ENCODE data around the gene SLC39A5. TPM values are rescaled to one million over a fixed set of nuclear protein-coding genes. Genes with fewer than 3 reads are reported as not detected.

SLC39A5 gene
- total and polyA plus RNA-seq, 2 experiments from 2014 or later, result not detected

DNA sequence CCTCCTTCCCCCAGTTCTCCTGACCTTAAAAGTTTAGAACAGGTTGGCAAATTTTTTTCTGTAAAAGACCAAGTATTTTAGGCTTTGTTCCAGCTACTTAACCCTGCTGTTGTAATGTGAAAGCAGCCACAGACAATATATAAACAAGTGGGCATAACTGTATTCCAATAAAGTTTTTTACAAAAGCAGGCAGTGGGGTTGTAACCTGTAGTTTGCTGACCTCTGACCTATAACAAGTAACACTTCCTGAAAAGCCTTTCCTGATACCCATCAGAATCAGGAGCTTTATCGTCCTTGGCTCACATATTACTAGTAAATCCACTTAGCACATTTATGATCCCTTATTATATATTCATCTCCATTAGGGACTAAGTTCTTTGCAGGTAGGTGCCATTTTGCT lies 27.5 kb upstream of the SLC39A5 start:
- no peak overlapping the region for H2AFZ ChIP-seq
- 57 to 62% methylated on average over 1 of the region's 1 CpG for WGBS, 2 experiments (ENCODE audit: low coverage in 1 of 2, low lambda C conversion rate in 2 of 2, missing lambda C conversion rate in 2 of 2)

DNA sequence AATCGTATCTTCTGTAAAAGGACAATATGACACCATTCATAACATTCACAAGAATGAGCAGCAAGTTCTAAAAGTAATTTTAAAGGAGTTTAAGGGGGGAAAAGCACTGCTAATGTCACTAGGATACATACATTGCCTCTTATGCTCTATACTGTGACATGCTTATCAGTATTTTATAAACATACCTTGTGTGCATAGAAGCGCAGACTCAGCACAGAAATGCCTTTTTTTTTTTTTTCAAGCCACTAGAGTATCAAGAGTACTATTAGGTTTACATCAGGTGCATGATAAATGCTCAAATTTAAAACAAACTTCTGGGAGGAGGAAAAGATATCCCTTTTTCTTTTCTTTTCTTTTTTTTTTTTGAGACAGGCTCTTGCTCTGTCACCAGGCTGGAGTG lies 27.0 kb upstream of the SLC39A5 start:
- Histone ChIP-seq H3K4me2 (ENCODE audit: unreplicated experiment) (no peak overlapping the region), H3K9me3 (ENCODE audit: low read depth) (no peaks in the 10 kb centered on the region), H3K4me3 (no peak overlapping the region), H3K27ac (no peak overlapping the region), H3K9me2 (ENCODE audit: insufficient read depth) (no peaks in the 10 kb centered on the region), H2AFZ (no peak overlapping the region), H3K27me3 (replicated peaks; ENCODE audit: insufficient read depth) (no peaks in the 10 kb centered on the region), H3K4me1 (ENCODE audit: insufficient read depth) (peaks cover 17% of the 10 kb centered on the region), H3K9ac (no peak overlapping the region), H3K79me2 (ENCODE audit: insufficient read depth) (0 out of 2 replicates have a peak, but pooled peaks cover 5% of the 10 kb centered on the region), H4K20me1 (ENCODE audit: insufficient read depth) (no peaks in the 10 kb centered on the region), H3K36me3 (ENCODE audit: low read depth) (peaks cover 36% of the 10 kb centered on the region), H3F3A (ENCODE audit: insufficient read depth) (peaks cover 43% of the 10 kb centered on the region)
- no peak for DNase-seq
- 51 to 54% methylated on average over 2 of the region's 2 CpGs for WGBS, 2 experiments (ENCODE audit: low coverage in 1 of 2, low lambda C conversion rate in 2 of 2, missing lambda C conversion rate in 2 of 2)
- TF ChIP-seq EZH2phosphoT487 (IDR thresholded peaks at IDR 0.05; ENCODE audit: insufficient read depth, low read depth) (no peak), EZH2 (IDR thresholded peaks at IDR 0.05; ENCODE audit: insufficient read depth, poor library complexity, severe bottlenecking) (no peak)
- in situ Hi-C loops (cut with MboI), result no loop called here

More for the DNA sequence above, 27.5 kb upstream of the SLC39A5 start:
- Histone ChIP-seq H3K9me3 (ENCODE audit: low read depth) (no peaks in the 10 kb centered on the region), H3F3A (ENCODE audit: insufficient read depth) (peaks cover 43% of the 10 kb centered on the region), H3K4me2 (ENCODE audit: unreplicated experiment) (no peak overlapping the region), H3K79me2 (ENCODE audit: insufficient read depth) (0 out of 2 replicates have a peak, but pooled peaks cover 5% of the 10 kb centered on the region), H3K9me2 (ENCODE audit: insufficient read depth) (no peaks in the 10 kb centered on the region), H3K4me3 (no peak overlapping the region), H3K36me3 (ENCODE audit: low read depth) (peaks cover 31% of the 10 kb centered on the region), H4K20me1 (ENCODE audit: insufficient read depth) (no peaks in the 10 kb centered on the region), H3K4me1 (ENCODE audit: insufficient read depth) (peaks cover 15% of the 10 kb centered on the region), H3K9ac (no peak overlapping the region), H3K27me3 (replicated peaks; ENCODE audit: insufficient read depth) (no peaks in the 10 kb centered on the region), H3K27ac (no peak overlapping the region)
- TF ChIP-seq EZH2phosphoT487 (IDR thresholded peaks at IDR 0.05; ENCODE audit: insufficient read depth, low read depth), result no peak
- TF ChIP-seq EZH2 (IDR thresholded peaks at IDR 0.05; ENCODE audit: insufficient read depth, poor library complexity, severe bottlenecking), result no peak
- no peak for DNase-seq
- in situ Hi-C loops (cut with MboI), result no loop called here

DNA sequence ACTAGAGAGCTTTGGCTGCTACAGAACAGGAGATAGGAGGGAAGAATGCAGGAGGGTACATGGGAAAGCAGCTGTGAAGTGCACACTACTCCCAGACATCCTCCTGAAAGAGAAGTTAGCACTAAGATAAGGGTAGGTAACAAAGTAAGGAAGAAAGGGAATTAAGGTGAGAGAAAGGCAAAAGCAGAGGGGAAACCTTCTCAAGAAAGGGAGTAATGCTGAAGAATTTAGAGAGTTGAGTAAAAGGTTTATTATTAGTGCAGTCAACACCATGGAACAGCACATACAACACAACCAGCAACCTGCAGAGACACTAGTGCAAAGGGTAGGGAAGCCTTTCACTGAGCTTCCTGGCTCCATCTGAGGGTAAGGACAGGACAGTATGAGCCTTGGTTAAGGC lies 25.6 kb upstream of the SLC39A5 start:
- in situ Hi-C loops (cut with MboI), result no loop called here
- Histone ChIP-seq H3K4me3 (no peak overlapping the region), H2AFZ (no peak overlapping the region), H3K9me3 (ENCODE audit: low read depth) (no peaks in the 10 kb centered on the region), H3K36me3 (ENCODE audit: low read depth) (peaks cover 43% of the 10 kb centered on the region), H3K9me2 (ENCODE audit: insufficient read depth) (no peaks in the 10 kb centered on the region), H3K27ac (no peak overlapping the region), H3K27me3 (replicated peaks; ENCODE audit: insufficient read depth) (no peaks in the 10 kb centered on the region), H3F3A (ENCODE audit: insufficient read depth) (peaks cover 43% of the 10 kb centered on the region), H3K79me2 (ENCODE audit: insufficient read depth) (0 out of 2 replicates have a peak, but pooled peaks cover 5% of the 10 kb centered on the region), H4K20me1 (ENCODE audit: insufficient read depth) (no peaks in the 10 kb centered on the region), H3K9ac (no peak overlapping the region), H3K4me1 (ENCODE audit: insufficient read depth) (peaks cover 8% of the 10 kb centered on the region), H3K4me2 (ENCODE audit: unreplicated experiment) (no peak overlapping the region)
- TF ChIP-seq EZH2 (IDR thresholded peaks at IDR 0.05; ENCODE audit: insufficient read depth, poor library complexity, severe bottlenecking) (no peak), EZH2phosphoT487 (IDR thresholded peaks at IDR 0.05; ENCODE audit: insufficient read depth, low read depth) (no peak)
- DNase-seq, result no peak

- Histone ChIP-seq H3K9me2 (ENCODE audit: insufficient read depth) (no peaks in the 10 kb centered on the region), H3K9me3 (ENCODE audit: low read depth) (no peaks in the 10 kb centered on the region), H3K4me2 (ENCODE audit: unreplicated experiment) (no peak overlapping the region), H3K27me3 (replicated peaks; ENCODE audit: insufficient read depth) (no peaks in the 10 kb centered on the region), H3K27ac (no peak overlapping the region), H3K36me3 (ENCODE audit: low read depth) (peaks cover 53% of the 10 kb centered on the region), H3F3A (ENCODE audit: insufficient read depth) (peaks cover 47% of the 10 kb centered on the region), H3K79me2 (ENCODE audit: insufficient read depth) (0 out of 2 replicates have a peak, but pooled peaks cover 5% of the 10 kb centered on the region), H4K20me1 (ENCODE audit: insufficient read depth) (no peaks in the 10 kb centered on the region), H2AFZ (no peak overlapping the region), H3K9ac (no peak overlapping the region), H3K4me3 (no peak overlapping the region), H3K4me1 (ENCODE audit: insufficient read depth) (peaks cover 8% of the 10 kb centered on the region)
- in situ Hi-C loops (cut with MboI), result no loop called here
- no peak for DNase-seq
- TF ChIP-seq EZH2phosphoT487 (IDR thresholded peaks at IDR 0.05; ENCODE audit: insufficient read depth, low read depth) (no peak), EZH2 (IDR thresholded peaks at IDR 0.05; ENCODE audit: insufficient read depth, poor library complexity, severe bottlenecking) (no peak)
These were observed 24.4 kb upstream of the SLC39A5 start for GRCh38 chr12:56205445-56205844.
